Gastrocnemius medialis (tissue), 4 donors: ENCODE results near the gene NUDT5. TPM values are rescaled to one million over a fixed set of nuclear protein-coding genes. Genes with fewer than 3 reads are reported as not detected.
"Not testable (repeated sequence)": the region's sequence is repeated elsewhere in the genome, so short reads cannot be mapped to it uniquely, and the experiment has no call there.

ENCODE experiments used
- ATAC-seq, 2 donors: fragments of 150-250 bp; one replicate each; pipeline ENCODE4 v1.9.1; 2016
- DNase-seq, 2 donors: peaks; one replicate each; pipeline ENCODE4 v3.0.0-alpha.2; 2019
- H3K27ac ChIP-seq, 4 donors: fragments of 200-600 bp; sonication (generic); 1 replicate in 1 of 4; 2 replicates in 3 of 4; pipeline ENCODE4 v1.5.1; 2016 to 2018; ENCODE audit warnings: mild to moderate bottlenecking in 2 of 4, moderate library complexity in 1 of 4
- H3K27me3 ChIP-seq, 3 donors: fragments of 200-600 bp; sonication (generic) in 2 of 3; 1 replicate in 1 of 3; 2 replicates in 2 of 3; pipeline versions ENCODE4 v1.5.1 to v1.6.0; 2016 to 2019; ENCODE audit warnings: mild to moderate bottlenecking in 1 of 3, moderate library complexity in 1 of 3
- H3K36me3 ChIP-seq, 2 donors: fragments of 200-600 bp; sonication (generic) in 1 of 2; one replicate each; pipeline ENCODE4 v1.5.1; 2017 to 2018
- H3K4me1 ChIP-seq, 2 donors: fragments of 200-600 bp; sonication (generic) in 1 of 2; one replicate each; pipeline ENCODE4 v1.5.1; 2016 to 2017; ENCODE audit warnings: mild to moderate bottlenecking in 2 of 2
- H3K4me3 ChIP-seq, 4 donors: fragments of 200-600 bp; sonication (generic) in 3 of 4; 1 replicate in 1 of 4; 2 replicates in 3 of 4; pipeline ENCODE4 v1.5.1; 2016 to 2019; ENCODE audit warnings: mild to moderate bottlenecking in 2 of 4
- H3K9me3 ChIP-seq, 3 donors: fragments of 200-600 bp; sonication (generic) in 2 of 3; 1 replicate in 1 of 3; 2 replicates in 2 of 3; pipeline ENCODE4 v1.5.1; 2016 to 2019
- CTCF ChIP-seq, 5 experiments: fragments of 450-650 bp in 3 of 5; fragments of 200-600 bp in 2 of 5; sonication (generic) in 2 of 5; IDR thresholded peaks in 4 of 5; conservative IDR thresholded peaks in 1 of 5; 1 replicate in 4 of 5; 2 replicates in 1 of 5; pipeline ENCODE4 v1.5.1; 2016 to 2019; ENCODE audit warnings: antibody characterized with exemption in 5 of 5, mild to moderate bottlenecking in 3 of 5, moderate library complexity in 3 of 5
- POLR2A ChIP-seq, 2 donors: fragments of 450-650 bp; IDR thresholded peaks; one replicate each; pipeline ENCODE4 v1.6.1; 2017; ENCODE audit warnings: antibody characterized with exemption in 2 of 2, mild to moderate bottlenecking in 2 of 2, moderate library complexity in 2 of 2
- in situ Hi-C, 4 donors: fragments of 200-750 bp; cut with MboI; loops; one replicate each; pipeline versions ENCODE4 v1.15.0 to v1.8.0; 2017; ENCODE audit warnings: low sequenced_read_pairs in 4 of 4
- intact Hi-C: fragments of 100-400 bp; cut with DNase I; formaldehyde crosslinking; loops from one replicate; pipeline ENCODE4 v1.15.1; 2023; ENCODE audit warnings: low total_unique reads
- total RNA-seq, 4 donors: library from RNA; depleted of rRNA; stranded (reverse); fragments of >200 nt; gene quantifications; one replicate each; pipeline versions ENCODE4 v1.1.0 to v1.2.3, GENCODE V29; 2016

NUDT5 gene
- total RNA-seq, 4 donors from 2014 or later, result 5.1 to 8.2 (median 5.6) TPM

GRCh38 chr10:12177642-12178041 lies 18.0 kb downstream of the NUDT5 start:
- intact Hi-C loops (no loop called here), in situ Hi-C loops (no loop called here)
- ATAC-seq (no peak), DNase-seq (no peak)
- TF ChIP-seq CTCF (IDR thresholded peaks at IDR 0.05 in 4 of 5, conservative IDR thresholded peaks at IDR 0.05 in 1 of 5), result no peak
- peaks cover 3 to 71% of the 10 kb centered on the region in 2 donors for H3K36me3 ChIP-seq
- H3K9me3 ChIP-seq, result no peaks in the 10 kb centered on the region
- no peaks in the 10 kb centered on the region for H3K4me1 ChIP-seq
- H3K27me3 ChIP-seq, result no peaks in the 10 kb centered on the region
- no peak overlapping the region for H3K27ac ChIP-seq
- no peak overlapping the region for H3K4me3 ChIP-seq

DNA sequence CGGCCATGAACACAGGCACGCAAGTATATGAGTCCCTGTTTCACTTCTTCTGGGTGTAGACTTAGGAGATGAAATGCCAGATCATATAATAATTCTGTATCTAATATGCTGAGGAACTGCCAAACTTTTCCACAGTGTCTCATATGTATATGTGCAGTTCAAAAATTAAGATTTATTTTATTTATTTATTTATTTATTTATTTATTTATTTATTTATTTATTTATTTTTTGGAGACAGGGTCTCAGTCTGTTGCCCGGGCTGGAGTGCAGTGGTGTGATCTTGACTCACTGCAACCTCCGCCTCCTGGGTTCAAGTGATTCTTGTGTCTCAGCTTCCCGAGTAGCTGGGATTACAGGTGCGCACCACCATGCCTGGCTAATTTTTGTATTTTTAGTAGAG lies 24.2 kb downstream of the NUDT5 start:
- peaks cover 3 to 89% of the 10 kb centered on the region in 2 donors for H3K36me3 ChIP-seq
- H3K4me1 ChIP-seq, ATAC-seq, in situ Hi-C loops, intact Hi-C loops, H3K9me3 ChIP-seq, H3K4me3 ChIP-seq, DNase-seq, H3K27ac ChIP-seq, H3K27me3 ChIP-seq: not testable (repeated sequence)

DNA sequence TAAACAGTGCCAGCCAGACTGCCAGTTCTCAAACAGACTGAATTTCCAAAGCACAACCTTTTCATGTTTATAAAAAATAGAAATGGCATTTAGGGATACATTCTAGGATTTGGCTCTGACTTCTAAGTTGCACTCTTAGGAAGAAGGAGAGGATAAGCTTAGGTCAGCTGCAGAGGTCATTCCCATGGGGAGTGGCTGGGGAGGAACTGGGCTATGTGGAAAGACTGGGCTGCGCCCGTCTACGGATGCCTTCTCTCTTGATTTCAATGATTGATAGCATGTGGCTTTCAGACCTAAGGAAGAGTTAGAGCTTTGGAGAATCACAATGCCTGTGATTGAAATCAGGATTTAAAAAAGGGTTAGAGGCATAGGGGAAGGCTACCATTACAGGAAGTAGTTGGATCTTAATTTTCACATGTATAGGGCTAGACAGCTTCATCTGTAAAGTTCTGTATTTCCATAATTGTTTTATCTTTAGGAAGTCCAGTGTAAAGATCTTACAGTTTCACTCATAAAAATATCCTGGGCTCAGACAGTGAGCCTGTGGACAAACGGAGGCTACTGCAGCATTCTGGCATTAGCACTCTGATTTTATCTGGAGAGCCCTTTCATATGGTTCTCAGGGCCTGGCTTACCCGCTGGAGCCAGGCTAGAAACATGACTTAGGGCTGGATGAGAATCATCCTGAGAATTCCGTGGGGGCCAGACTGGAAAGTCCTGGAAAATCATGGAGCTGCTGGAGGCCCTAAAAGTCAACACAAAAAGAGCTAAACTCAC lies 29.5 kb downstream of the NUDT5 start:
- intact Hi-C loops (no loop called here), in situ Hi-C loops (no loop called here)
- no peak for DNase-seq
- no peaks in the 10 kb centered on the region for H3K4me1 ChIP-seq
- no peaks in the 10 kb centered on the region for H3K27me3 ChIP-seq
- no peak for ATAC-seq
- peaks cover 0 to 76% of the 10 kb centered on the region in 2 donors for H3K36me3 ChIP-seq
- H3K9me3 ChIP-seq, result no peaks in the 10 kb centered on the region
- TF ChIP-seq CTCF (IDR thresholded peaks at IDR 0.05 in 4 of 5, conservative IDR thresholded peaks at IDR 0.05 in 1 of 5) (no peak), POLR2A (IDR thresholded peaks at IDR 0.05) (no peak)
- H3K27ac ChIP-seq, result no peak overlapping the region
- no peak overlapping the region for H3K4me3 ChIP-seq

DNA sequence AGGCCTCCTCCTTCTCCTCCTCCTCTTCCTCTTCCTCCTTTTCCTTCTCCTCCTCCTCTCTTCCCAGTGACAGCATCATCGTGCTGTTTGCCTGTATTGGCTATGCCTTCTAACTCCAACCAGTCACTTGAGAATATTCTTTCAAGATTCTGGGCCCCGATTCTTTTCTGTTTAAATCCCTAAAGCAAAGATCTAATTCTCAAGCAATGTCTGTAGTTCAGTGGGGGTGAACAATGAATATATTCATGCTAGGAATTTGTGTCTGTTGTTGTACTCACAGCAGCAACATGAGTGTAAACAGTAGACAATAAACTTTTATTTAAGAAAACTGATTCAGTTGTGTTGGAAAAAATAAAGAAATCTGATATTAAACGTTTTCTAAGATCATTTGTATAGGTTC lies 30.7 kb downstream of the NUDT5 start:
- DNase-seq, result no peak

GRCh38 chr10:12164085-12164484 lies 31.6 kb downstream of the NUDT5 start:
- H3K36me3 ChIP-seq, result peaks cover 0 to 69% of the 10 kb centered on the region in 2 donors
- DNase-seq (no peak), ATAC-seq (no peak)
- intact Hi-C loops, result no loop called here
- no peaks in the 10 kb centered on the region for H3K27me3 ChIP-seq
- TF ChIP-seq POLR2A (IDR thresholded peaks at IDR 0.05), result no peak
- TF ChIP-seq CTCF (IDR thresholded peaks at IDR 0.05 in 4 of 5, conservative IDR thresholded peaks at IDR 0.05 in 1 of 5), result no peak
- in situ Hi-C loops, result no loop called here
- no peak overlapping the region for H3K27ac ChIP-seq
- no peaks in the 10 kb centered on the region for H3K9me3 ChIP-seq
- no peaks in the 10 kb centered on the region for H3K4me1 ChIP-seq
- H3K4me3 ChIP-seq, result no peak overlapping the region

More for the DNA sequence above, 30.7 kb downstream of the NUDT5 start:
- no peaks in the 10 kb centered on the region for H3K9me3 ChIP-seq
- no peak for TF ChIP-seq CTCF (IDR thresholded peaks at IDR 0.05 in 4 of 5, conservative IDR thresholded peaks at IDR 0.05 in 1 of 5)
- no peak for TF ChIP-seq POLR2A (IDR thresholded peaks at IDR 0.05)
- H3K4me3 ChIP-seq, result no peak overlapping the region
- intact Hi-C loops (no loop called here), in situ Hi-C loops (no loop called here)
- no peaks in the 10 kb centered on the region for H3K4me1 ChIP-seq
- H3K27me3 ChIP-seq, result no peaks in the 10 kb centered on the region
- no peak overlapping the region for H3K27ac ChIP-seq
- no peak for ATAC-seq
- peaks cover 0 to 70% of the 10 kb centered on the region in 2 donors for H3K36me3 ChIP-seq
